Stimulated activated CD4-positive, alpha-beta T cell treated with anti-CD3 and anti-CD28 coated beads, TNF-alpha, amount 100 ng/mL, for 48 hours (primary cell): Measurements from ENCODE around the gene C6orf15.
A peak's percentile ranks its signal among the peaks of the same experiment; 100 is the strongest.

Source experiments
- DNase-seq, 3 donors: peaks; one replicate each; pipeline ENCODE4 v3.0.0-alpha.2; 2020; ENCODE audit warnings: low read depth in 3 of 3

Gene C6orf15

DNA sequence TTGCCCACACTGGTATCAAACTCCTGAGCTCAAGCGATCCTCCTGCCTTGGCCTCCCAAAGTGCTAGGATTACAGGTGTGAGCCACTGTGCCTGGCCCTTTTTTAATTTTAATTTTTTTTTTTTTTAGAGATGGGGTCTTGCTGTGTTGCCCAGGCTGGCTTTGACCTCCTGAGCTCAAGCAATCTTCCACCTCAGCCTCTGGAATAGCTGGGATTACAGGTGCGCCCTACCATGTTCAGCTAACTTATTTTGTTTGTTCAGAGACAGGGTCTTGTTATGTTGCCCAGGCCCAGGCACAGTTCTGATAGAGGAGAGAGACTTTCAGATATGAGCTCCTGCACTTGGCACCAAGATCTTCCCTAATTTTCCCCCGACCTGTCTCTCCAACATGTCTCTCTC is 18.4 kb upstream of the C6orf15 start:
- no peak for DNase-seq

DNA sequence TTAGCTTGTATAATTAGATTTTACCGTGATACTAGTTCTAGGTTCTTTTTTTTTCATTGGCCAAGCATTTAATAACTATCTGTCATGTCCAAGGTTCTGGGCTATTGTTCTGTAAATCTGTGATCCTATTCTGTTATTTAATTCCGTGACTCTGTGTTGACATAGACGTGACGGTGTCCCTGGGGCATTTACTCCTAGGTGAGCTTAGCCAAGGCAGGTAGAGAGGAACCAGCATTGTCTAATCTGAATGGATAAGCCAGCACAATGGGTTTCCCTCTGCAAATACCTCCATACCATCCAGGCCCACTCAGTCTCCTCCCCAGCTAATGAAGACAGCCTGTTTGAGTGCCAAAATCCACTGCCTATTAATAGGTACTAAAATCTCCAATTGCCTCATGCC is 16.8 kb upstream of the C6orf15 start:
- DNase-seq, result no peak

DNA sequence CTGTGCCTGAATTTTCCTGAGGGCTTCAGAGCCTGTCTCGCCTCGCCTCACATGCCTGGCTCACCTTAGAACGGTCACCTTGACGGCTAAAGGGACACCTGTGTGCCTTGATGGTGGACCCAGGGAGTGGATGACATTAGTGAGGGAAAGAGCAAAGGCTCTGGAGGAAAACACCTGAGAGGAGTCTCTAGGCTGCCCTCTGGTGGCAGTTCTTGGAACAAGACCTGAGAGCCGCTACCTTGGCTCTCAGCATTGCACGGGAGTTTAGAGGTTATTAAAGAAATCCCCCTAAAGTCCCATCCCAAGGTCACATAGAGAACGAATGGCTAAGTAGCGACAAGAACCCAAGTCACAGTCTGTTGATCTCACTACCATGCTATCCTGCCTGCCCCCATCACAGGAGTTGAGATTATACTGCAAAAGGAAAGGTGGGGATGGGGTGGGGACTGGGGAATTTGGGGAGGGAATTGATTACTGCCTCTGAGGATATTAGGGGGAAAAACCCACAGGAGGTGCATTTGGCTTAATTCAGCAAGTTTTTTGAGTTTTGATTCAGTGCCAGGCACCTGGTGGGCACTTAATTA is 15.8 kb upstream of the C6orf15 start:
- peak; percentile 36 to 69 (median 67) for DNase-seq

DNA sequence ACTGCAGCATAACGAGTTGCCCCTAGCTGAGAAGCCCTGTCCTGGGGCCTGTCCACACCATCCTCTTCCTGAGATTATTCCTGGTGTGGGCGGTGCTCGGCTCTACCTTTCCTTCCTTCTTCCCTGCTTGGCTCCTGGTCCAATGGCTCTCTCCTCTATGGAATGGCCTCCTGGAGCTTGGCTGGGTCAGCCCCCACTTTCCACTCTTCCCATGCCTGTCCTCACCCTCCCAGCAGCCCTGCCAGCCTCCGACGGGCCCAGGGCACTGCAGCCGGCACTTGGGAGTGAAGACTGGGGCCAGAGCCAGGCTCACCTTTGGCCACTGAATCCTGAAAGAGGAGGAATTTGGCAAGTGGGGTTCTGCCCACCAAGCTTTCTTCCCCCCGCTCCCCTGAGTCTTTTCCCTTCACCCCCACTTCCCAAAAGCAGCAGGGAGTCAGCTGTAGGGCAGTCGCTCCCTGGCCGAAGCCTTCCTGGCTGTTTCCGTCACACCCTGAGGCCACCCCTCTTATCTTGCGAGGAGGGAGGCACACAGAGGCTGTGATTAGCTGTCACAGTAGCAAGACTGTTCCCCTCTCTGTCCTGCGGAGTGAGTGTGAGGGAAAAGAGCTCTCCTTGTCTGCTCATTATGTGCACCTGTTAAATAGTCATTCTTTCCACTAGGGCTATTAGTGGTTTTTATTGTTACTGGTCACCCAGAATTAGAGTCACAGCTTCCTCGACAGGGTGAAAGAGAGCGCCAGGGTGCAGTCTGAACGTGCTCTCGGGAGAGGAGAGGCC is 14.2 kb upstream of the C6orf15 start:
- no peak for DNase-seq

DNA sequence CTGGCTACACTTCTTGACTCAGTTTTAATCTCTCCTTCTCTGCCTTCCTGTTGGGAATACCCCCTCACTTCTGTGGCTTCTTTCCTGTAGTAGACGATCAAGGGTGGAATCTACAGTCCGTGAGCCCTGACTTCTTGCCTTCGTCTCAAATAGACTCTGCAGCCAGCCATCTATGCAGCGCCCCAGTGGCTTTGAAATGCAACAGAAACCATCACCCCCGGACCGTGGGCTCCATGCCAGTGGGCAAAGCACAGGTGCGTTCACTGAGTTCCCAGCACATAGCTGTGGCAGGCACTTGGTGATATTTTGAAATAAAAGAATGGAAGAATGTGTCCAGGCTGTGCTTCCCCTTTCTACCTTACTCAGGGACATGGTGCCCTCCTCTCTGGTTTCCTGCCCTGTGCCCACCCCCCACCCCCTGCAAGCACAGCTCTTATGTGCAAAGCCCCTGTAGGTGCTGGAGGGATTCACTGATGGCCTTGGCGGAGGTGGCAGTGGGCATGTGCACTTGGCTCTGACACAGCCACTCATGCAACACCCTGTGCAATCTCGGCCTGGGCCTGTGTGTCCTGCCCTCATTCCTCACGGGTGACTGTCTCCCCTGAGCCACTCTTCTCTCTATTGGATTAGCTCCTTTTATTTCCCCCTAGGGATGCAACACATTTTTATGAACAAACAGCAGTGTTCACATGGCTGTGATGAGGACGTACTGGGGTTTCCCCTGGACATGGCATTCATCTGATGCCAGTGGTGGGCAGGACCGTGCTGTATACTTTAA is 13.4 kb upstream of the C6orf15 start:
- DNase-seq, result no peak

DNA sequence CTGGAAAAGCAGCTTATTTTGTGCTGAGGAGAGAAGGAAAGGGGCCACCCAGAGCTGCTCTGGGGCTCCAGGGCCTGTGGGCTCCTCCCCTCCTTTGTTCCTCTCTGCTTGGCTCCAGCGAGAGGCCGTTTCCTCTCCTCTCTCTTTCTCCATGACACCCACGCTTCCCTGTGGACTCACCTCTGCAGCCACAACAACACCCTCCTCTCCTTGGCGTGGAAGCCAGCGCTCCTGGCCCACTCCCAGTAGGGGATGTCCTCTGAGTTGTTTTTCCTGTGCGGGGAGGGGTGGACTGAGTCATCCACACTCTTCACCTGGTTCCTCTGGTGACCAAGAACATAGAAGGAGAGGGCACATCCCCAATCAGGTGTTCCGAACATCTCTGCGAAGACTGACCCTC is 12.8 kb upstream of the C6orf15 start:
- DNase-seq, result no peak

DNA sequence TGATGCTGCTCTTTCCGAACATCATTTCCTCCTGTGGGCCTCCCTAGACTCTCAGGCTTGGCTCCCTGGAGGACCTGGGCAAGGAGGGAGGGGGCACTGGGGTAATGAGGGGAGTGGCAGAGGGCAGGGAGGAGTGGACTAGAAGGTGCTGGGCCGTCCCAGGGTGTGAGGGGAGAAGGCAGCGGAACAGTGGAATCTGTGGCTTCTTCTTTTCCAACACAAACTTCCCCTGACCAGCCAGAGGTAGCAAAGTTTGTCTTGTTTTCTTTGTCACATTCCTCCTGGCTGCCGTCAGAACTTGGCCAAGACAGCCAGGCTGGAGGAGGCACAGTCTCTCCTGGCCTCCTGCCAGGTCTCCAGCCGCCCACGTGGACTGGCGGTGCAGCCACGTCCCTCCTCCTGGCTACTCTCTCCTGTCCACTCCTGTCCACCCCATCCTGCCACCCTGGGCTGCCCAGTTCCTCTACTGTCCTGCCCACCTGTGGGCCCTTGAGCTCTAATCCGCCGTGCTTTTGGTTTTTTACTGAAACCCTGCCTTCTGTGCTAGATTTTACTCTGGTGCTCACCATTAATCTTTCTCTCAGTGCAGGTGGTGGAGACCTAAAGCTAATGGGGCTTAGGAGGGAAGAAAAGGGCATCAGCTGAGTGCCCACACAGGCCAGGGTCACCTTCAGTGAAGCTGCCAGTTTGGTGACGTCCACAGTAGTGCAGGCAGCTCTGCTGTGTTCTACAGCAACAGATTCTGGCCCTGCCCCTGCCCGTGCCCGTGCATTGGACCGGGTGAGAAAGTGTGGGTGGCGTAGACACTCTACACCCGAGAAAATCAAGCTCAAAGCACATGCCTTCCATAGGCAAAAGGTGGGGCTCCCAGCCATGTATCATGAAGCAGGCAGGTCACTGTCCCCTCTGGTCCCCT is 10.7 kb upstream of the C6orf15 start:
- DNase-seq, result no peak

DNA sequence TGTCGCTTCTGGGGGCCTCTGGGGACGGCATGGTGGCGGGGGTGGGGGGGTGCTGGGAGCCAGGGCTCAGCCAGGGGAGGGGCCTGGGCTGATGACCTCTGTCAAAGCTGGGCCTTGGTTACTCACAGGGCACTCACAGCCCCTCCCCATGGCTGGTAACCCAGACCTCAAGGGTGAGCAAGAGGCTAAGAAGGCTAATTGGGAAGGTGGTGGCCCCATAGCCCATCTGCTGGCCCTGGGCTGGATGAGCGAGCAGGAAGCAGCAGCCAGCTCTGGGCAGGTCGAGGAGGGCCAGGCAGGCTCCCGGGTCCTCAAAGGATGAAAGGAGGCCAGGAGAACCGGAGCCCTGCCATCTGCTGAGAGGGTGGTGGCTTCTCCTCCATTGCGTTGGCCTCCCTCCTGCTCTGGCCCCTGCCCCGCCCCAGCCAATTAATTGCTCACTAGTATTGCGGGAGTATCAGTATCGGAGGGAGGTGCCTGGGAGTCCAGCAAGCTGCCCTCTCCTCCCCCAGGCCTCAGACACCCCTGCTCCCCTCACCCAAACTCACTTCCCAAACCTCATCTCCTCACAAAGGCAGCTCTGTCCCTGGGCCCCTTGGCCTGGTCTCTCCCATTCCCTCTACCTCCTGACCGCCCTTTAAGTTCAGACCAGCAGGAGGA is 8.9 kb upstream of the C6orf15 start:
- no peak for DNase-seq

DNA sequence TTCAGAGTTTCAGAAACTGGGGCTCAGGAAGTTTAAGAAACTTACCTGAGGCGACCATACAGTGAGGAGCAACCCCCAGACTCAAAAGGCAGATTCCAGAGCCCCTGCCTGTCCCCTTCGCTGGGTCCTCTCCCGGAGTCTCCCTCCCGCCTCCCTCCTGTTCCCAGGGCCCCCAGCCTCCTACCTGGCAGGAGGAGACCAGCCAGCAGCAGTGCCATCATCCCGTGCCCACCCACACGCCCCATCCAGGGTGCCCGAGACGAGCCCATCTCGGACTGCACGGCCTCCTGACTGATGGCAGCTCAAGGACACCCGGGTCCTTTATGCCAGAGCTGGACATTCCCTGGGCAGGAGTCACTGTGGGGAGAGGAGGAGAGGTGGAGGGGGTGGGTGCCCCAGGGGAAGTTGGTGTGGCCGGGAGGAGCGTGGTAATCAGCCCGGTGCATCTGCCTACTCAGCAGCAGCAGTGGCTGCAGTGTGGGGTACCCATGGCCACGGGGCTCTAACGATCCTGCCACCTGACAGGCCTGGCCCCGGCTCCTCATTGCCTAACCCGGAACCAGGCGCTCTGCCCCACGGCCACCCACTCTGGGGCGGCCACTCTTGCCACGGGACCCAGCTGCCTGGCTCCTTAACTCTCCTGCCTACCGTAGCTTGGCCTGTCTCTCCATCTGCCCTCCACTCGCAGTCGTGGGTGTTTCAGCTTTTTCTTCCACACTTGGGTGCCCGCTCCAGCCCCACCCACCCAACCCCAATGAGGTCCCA is 8.0 kb upstream of the C6orf15 start, which contains the start of gene CDSN:
CDSN (minus strand) TSS at position 296 of the 765 bp plus-strand sequence; CDS start at position 269, 27 bp downstream.
- no peak for DNase-seq

DNA sequence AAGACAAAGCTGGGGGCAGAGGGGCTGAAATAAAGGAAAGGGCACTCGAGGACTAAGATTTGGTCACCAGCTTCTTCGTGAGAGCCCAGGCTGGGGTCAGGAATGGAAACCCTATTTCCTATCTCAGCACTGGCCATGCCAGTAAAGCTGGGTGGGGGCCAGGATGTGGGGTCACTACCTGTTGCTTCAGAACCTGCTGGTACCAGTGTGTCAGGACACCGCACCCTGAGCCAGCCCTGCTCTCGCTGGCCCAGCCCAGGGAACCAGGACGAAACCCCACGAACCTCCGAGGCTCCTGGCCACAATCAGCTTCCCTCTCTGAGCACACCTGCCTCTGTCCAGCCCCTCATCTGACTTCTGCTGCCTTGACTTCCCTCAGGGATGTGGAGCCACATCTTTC is 5.8 kb upstream of the C6orf15 start:
- DNase-seq, result no peak

DNA sequence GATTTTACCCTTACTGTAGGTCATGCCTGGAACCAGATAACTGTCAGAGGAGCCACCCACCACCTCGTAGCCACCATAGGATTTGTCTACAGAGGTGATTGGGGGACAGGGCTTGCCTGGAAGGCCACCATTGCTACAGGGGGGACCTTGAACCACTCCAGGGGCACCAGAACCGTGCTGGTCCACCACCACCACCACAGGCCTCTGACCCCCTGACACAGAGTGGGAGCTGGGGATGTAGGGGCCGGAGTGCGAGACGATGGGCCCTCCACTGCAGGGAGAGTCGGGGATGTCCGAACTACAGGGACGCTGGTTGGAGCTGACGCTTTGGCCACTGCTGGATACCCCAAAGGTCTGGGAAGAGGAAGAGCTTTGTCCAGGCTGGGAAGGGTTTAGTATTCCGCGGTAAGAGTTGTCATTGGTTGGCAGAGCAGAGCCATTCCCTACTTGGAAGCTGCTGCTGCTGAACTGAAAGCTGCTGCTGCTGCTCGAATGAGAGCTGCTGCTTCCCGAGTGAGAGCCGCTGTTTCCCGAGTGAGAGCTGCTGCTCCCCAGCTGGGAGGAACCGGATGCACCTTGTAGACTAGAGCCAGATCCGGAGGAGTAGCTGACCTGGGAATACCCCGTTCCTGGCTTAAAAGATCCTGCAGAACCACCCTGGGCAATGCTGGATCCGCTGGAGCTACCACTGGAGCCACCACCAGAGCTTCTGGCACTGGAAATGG is 4.4 kb upstream of the C6orf15 start:
- DNase-seq, result no peak

DNA sequence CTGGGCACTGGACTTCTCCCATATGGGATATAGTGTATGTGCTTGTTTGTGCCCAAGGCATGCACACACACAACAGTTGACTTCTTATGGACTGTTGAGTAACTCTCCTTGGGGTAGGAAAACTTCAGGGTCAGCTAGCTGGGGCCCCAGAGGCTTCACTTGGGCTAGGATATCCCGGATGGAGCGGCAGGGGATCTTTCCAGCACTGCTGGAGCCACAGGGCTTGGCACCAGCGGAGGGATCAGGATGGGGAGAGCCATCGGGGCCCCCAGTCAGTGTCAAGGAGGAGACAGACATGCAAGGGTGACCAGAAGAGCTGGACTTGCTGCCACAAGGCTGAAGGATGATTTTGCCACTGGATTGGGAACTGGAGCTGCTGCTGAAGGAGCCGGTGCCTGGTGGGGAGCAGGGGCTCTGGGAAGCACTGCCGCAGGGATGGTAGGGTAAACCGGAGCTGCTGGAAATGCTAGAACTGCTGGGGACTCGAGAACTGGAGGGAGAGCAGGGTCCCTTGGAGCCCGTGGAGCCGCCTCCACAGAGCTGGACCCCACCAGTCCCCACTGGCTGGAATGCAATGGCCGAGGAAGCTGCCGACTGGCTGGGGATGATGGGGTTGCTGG is 3.7 kb upstream of the C6orf15 start:
- DNase-seq, result no peak

DNA sequence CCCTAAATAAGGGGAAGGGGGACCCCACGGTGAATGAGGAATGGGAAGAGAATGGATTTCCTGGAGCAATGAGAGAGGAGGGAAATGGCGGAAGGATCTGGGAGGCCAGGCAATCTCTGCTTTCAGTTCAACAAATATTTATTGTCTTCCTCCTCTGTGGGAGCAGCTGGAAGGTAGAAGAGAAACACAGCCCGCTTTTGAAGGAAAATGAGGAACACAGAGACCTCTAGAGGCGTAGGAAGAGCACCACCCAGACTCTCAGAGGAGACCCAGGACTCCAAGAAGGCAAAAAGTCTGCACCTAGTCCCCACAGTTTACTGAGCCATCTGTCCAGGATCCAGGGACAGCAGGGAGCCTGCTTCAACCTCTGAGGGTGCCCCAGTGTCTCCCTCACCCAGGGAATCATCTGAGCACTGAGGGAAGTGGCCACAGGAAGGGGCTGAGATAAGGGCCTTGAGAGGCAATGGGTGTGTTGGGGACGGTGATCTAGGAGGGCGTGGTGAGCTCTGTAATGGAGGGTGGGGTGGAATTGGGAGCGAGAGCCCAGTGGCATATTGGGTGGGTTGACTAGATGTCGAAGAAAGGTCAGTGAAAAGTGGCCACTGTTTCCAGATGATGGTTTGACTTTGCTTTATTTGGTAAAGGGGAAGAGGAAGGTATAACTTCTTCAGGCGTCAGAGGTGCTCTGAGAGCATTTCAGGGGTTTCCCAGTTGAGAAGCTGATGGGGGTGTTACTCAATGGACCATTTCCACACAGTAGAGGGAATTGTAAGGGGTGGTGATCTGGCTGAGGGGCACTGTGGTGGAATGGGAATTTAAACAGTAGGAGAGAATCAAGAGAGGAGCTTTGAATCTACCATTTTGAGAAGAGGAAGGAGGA is 2.8 kb upstream of the C6orf15 start:
- DNase-seq, result no peak

DNA sequence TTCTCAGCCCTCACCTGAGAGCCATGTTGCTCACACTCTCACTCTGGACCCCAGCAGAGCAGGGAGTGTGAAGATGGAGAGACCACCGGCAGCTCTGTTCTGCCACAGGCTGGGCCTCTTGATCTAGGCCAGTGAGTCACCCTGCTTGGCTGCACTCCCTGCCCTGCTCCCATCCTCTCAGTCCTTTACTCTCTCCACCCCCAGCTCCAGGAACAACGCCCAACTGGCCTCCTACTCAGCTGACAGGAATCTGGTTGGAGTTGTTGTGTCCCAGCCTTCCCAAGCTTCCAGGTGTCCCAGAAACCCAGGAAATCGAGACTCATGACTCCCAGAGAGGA is 2.1 kb upstream of the C6orf15 start, which contains the start of gene PSORS1C1:
PSORS1C1 (plus strand) TSS at position 260 of the 338 bp plus-strand sequence. CDS start 14,833 bp downstream, outside the sequence.
- DNase-seq, result no peak

DNA sequence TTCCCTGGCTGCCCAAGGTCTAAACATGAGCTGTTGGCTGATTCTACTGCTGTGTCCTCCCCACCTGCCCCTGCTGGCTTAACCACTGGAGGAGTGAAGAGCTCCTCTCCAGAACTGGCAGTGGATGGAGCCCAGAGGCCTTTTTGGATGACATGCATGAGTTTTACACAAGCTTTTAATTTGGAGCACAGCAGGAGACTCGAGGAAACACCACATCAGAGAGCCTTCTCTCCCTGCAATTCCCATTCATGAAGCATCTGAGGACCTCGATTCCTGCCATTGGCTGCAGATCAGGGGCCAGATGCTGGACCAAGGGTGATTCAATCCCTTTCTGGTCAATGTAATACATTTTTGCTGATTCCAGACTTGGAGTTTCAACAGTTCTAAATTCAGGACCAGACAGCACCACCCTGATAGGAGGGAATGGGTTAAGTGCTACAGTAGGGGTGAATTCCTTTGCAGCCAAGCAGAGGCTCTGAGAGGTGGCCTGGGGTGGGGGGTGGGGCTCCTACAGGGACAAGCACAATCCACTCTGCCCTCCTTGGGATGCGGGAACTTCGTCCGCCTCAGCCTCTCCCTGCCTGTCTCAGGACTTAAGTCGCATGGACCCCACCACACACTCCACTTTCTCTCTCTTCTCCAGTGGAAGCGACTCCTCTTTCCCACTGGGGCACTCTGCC is 1.6 kb upstream of the C6orf15 start:
- no peak for DNase-seq

DNA sequence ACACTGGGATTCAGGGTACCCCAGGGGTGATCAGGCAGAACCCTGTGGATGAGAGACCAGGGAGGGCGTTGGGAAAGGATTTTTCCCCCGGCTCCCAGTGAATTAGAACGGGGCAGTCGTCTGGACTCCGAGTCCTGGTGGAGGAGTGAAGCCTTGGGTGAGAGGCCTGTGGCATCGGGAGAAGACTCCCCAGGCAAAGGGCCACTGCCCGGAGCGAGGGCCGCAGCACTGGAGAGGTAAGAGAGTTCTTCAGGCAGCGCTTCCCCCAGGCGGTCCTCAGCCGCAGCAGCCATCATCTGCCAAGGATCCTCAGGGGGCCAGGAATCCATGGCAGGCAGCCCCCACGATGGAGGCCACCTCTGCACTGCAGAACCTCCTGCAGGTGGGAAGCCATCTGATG is 663 bp downstream of the C6orf15 start:
- DNase-seq, result no peak

DNA sequence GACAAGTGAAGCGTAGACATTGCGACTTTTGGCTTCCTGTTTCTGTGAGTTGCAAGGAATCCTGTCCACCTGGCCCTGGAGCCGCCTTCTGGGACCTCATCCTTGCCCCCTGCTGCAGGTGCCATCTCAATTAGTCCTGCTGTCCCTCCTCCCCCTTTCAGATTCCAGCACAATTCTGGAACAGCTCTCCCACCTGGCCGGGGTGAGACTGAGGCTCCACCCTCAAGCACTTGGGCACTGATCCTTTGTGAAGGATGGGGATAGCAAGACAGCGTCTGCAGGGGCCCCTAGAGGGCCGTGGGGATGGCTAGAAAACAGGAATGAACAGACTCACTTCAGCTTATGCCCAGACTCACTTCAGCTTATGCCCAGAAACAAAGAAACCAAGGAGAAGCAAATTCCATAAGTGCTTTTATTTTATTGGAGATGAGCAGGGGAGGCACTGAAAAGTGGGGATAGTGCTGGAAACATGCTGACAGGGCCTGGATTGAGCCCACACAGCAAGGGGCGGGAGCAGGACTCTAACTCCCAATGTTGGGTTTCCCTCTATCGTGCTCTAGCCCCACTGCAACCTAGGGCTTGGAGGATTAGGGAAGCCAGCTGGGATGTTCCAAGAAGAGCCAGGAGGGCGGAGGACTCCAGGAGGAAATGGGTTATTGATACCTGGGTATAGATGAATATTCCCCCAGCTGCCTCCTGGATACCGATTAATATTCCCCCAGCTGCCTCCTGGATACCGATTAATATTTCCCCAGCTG is 1.4 kb downstream of the C6orf15 start:
- no peak for DNase-seq
